GM21576 (cell line): ENCODE data around the gene ACSL6.

Experiments
- ATAC-seq: cut with Tn5 transposase; IDR thresholded peaks from one replicate; pipeline ENCODE4 v1.9.1; 2021; ENCODE audit warnings: mild to moderate bottlenecking, moderate library complexity; ENCODE audit not compliant: unreplicated experiment

The ACSL6 gene

GRCh38 chr5:132017738-132018625 lies 6.5 kb upstream of the ACSL6 start:
- no peak for ATAC-seq

GRCh38 chr5:132017316-132017715 lies 5.9 kb upstream of the ACSL6 start:
- ATAC-seq: no peak

DNA sequence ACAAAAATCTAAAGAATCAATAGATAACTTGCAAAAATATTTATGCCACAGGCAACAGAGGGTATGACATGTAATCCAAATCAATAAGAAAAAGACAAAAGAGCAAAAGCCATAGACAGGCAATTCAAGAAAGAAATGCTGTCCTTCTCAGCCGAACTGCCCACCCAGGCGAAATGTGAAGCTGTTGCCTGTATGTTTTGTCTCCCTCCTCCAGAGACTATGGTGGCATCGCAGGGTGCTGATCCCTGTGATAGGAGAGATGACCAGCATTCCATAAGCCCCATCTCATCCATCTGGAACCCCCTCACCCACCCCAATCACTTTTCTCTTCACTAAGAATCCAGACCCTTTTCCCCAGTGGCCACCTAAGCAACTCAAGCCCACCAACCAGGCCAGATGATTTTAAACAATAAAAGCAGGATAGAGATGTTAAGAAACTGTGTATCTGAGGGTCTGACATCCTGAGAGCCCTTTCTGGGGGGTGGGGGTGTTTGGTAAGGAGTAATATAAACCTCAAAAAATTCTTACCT lies 5.3 kb upstream of the ACSL6 start:
- ATAC-seq: no peak

- ATAC-seq: no peak
Measured at GRCh38 chr5:132013711-132014110, 2.3 kb upstream of the ACSL6 start.

DNA sequence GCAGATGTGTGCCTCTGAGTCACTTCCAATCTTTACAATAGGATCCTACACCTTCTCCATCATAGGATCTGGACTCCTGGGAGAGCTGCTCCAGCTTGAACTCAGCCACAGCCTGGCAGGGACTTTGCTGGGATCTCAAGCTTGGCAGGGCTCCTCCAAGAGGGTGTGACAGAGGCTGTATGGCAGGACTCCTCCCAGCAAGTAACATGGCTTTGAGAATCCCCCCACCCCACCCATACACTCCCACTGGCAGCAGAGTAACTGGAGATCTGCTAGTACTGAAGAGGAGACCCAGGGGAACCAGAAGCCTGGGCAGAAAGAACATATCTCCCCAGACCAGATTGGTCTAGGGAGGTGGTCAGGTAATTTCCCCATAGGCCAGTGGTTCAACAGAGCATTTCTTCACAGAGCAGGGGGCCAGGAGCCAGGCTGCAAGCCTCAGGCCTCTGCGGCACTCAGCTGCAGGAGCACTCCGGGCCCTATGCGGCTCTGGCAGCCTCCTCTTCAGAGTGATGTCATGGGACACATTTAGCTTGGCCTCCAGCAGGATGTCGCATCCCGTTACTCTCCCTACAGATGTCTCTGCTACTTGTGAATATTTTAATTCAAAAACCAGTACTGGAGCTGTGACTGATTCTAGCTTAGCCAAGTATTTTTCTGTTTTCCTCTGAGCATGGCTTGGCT lies 1.7 kb upstream of the ACSL6 start:
- ATAC-seq: no peak

- no peak for ATAC-seq
Measured at GRCh38 chr5:132012371-132013005, 1.0 kb upstream of the ACSL6 start.

- ATAC-seq: no peak
Measured at GRCh38 chr5:132010989-132011621, 353 bp downstream of the ACSL6 start.

DNA sequence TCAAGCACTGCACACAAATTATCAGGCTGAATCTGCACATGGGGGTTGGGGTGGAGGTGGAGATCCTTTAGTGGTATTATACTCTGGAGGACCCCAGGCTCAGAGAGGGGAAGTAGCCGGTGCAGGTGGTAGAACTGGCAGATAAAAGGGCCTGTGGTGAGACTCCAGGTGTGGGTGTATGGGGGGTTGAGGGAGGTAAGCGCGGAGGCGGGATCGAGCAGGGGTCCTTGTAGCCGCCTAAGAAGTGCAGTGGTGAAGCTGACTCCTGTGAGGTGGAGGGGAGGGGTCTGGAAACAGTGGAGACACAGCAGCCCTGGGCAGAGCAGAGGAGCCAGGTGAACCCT lies 841 bp downstream of the ACSL6 start:
- no peak for ATAC-seq

DNA sequence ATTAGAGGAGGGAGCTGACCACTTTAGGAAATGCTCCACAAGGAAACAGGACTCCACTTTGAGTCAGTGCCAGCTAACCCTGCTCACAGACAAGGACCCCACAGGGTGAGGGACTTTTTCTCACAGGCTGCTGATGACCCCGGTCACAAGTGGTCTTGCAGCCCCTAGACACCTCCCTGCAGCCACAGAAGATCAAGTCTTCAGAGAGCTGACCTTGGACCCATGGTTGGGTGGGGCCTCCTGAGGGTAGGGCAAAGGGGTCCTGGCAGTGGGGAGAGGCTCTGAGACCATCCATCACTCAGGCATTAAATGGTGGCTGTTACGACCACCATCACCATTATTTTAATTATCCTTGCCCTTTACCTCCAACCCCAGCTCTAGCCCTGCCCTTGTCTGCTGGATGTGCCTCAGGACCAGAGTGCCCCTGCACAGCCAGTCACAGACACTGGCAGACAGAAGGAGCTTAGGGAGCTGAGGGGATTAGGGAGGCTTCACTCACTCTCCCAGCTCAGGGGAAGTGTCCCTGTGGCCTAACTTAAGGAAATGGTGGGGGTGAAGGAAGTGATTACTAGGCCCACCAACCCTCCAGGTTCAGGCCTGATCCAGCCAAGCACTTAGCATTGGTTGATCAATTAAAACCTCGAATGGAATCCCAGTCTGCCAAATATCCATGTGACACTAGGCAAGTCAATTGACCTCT lies 1.6 kb downstream of the ACSL6 start:
- no peak for ATAC-seq

- ATAC-seq: no peak
Measured at GRCh38 chr5:132008961-132009680, 2.3 kb downstream of the ACSL6 start.

DNA sequence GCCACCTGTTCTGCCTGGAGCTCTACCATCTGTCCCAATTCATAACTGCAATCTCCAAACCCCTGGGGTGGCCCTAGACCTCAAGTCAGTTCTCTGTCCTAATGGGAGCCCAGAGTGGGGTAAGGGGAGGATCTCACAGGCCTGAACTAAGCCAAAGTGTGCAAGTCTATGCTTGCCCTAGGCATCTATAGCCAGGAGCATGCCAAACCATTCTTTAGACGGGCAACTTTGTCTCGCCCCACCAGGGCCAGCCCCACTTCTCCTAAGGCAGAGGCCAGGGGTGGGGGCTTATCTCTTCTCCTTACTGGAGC lies 3.3 kb downstream of the ACSL6 start:
- no peak for ATAC-seq

GRCh38 chr5:132007399-132008162 lies 3.9 kb downstream of the ACSL6 start:
- peak; percentile 68 for ATAC-seq

GRCh38 chr5:132006331-132007120 lies 4.9 kb downstream of the ACSL6 start:
- no peak for ATAC-seq

- ATAC-seq: no peak
Measured at GRCh38 chr5:132005591-132005990, 5.9 kb downstream of the ACSL6 start.

DNA sequence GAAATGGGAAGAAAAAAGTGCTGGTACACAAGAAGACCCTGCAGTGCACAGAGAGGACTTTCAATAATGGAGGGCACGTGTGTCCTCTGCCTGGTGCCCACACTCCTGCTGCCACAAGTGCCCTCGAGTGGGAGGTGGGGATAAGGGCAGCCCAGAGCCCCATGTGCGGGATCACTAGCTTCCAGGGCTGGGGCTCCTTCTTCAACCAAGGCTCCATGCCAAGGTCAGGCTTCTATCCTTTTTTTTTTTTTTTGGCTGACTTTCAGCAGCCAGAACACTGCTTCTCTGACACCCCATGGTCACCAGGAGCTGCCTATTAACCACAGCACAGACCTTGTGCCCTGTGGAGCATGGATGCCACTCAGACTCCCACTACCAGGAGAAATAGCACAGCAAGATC lies 7.5 kb downstream of the ACSL6 start:
- no peak for ATAC-seq

GRCh38 chr5:132003170-132003744 lies 8.2 kb downstream of the ACSL6 start:
- ATAC-seq: no peak

DNA sequence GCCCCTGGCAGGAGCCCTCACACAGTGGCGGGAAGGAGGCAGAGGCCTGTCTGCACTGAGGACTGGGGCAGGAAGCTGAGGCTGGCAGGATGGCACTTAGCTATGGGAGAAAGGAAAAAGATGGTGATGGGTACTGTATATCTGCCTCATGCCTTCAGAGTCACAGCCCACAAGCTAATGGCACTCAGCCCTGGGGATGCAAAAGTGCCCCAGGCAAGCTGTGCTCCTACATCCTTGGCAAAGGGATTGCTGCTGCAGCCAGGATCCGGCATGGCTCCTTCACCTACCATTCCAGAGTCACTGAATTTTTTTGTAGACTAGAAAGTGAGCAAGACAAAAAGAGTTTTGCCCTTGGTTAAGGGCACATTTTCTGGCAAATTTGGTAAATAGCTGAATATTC lies 8.7 kb downstream of the ACSL6 start:
- ATAC-seq: no peak
